GM13976 (cell line): ENCODE results near the gene WDR7.

Experiments used
- DNase-seq: peaks from one replicate; pipeline ENCODE4 v3.0.0; 2012; ENCODE audit warnings: low spot score
- in situ Hi-C: fragments of 300-500 bp; cut with MboI; formaldehyde crosslinking; loops from one replicate; pipeline ENCODE4 v1.12.0; 2022; ENCODE audit warnings: low sequenced_read_pairs, mixed read lengths, inconsistent platforms; ENCODE audit not compliant: unreplicated experiment
- TF ChIP-seq, protein P1 (sequence below): IDR thresholded peaks from 2 replicates; pipeline ENCODE4 v1.5.1; 2012; ENCODE audit warnings: borderline replicate concordance, mild to moderate bottlenecking; ENCODE audit not compliant: insufficient read depth; ENCODE audit errors: extremely low read depth, missing control alignments, control extremely low read depth

The WDR7 gene

DNA sequence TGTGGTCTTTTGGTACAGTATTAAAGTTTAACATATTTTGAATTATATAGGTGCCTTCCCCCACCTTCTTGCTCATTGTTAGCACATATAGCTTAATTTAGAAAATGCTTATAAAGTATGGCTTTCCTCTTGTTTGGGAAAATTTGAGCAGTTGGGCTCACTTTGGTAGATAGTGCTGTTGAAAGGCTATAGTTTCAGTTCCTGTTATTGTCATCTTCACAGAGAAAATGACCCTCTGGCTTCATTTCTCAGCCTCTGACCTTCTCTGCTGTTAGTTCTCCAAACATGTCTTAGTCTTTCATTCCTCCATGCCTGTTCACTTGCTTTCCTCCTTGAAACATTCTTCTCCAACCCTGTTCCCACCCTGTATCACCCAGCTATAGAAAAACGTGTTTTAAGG is 200.6 kb downstream of the WDR7 start:
- TF ChIP-seq, protein P1, sequence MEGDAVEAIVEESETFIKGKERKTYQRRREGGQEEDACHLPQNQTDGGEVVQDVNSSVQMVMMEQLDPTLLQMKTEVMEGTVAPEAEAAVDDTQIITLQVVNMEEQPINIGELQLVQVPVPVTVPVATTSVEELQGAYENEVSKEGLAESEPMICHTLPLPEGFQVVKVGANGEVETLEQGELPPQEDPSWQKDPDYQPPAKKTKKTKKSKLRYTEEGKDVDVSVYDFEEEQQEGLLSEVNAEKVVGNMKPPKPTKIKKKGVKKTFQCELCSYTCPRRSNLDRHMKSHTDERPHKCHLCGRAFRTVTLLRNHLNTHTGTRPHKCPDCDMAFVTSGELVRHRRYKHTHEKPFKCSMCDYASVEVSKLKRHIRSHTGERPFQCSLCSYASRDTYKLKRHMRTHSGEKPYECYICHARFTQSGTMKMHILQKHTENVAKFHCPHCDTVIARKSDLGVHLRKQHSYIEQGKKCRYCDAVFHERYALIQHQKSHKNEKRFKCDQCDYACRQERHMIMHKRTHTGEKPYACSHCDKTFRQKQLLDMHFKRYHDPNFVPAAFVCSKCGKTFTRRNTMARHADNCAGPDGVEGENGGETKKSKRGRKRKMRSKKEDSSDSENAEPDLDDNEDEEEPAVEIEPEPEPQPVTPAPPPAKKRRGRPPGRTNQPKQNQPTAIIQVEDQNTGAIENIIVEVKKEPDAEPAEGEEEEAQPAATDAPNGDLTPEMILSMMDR, result no peak
- in situ Hi-C loops, result loop anchor here (25.0 kb wide), 1 partner anchor 586 kb away; the partner anchor contains the start of gene ONECUT2
- peak; percentile 12 for DNase-seq

DNA sequence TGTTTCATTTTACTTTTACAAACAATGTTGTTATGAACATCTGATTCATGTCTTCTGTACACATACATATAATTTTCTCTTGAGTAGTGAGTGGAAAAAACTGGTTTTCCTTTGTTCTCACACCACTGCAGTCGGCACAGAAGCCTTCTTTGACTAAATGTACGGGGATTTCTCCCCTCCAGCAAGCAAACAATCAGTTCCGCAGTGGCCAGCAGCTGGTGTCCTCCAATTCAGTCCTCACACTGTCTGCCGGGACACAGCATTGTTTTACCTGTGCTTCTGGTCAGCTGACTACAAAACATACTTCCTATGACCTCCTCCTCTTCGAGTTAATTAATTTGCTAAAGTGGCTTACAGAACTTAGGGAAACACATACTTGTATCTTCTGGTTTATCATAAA is 202.8 kb downstream of the WDR7 start:
- TF ChIP-seq, protein P1, result no peak
- DNase-seq, result no peak
- in situ Hi-C loops, result loop anchor here (25.0 kb wide), 1 partner anchor 583 kb away; the partner anchor contains the start of gene ONECUT2

DNA sequence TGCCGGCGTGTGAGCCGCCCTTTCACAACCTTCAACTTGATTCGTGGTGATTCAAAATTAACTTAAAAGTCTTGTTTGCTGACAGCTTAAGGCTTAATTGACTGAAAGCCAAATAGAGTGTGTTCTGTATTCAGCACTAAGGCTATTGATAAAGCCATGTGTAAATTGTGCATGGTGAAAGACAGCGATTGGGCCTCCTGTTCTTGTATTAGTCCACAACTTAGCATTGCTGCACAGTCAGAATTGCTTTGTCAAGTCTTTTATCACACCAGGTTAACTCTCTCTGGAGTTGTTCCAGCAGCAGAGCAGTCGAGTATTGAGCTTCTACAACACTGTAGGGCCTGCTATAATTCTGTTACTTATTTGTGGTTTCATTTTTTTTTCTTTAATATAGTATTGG is 210.1 kb downstream of the WDR7 start:
- DNase-seq, result no peak
- TF ChIP-seq, protein P1, result no peak
- in situ Hi-C loops, result loop anchor here (25.0 kb wide), 1 partner anchor 576 kb away; the partner anchor contains the start of gene ONECUT2

DNA sequence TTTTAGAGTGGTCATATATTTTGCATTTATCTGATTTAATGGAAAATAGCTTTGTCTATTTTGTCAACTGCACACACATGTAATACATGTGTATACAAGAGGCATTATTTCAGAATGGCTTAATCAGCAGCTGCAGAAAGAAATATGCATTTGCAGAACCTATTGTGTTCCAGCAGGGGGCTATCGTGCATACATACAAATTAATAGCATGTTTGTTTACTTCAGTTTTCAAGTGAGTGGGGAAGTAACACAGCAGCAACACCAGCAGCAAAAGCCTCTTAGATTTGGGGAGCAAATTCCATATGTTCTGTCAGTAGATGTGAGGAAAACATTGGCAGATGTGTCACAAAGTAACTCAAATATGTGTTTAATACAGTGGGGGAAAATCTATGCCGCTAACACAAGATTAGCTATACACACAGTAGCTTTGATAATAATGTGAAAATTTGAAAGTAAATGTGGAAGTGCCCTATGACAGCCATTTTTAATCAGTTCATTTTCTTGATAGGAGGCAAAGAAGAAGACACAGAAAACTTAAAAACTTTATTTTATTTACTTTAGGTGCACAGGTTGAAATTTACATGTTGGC is 218.1 kb downstream of the WDR7 start:
- TF ChIP-seq, protein P1, result peak; percentile 55
- DNase-seq, result peak; percentile 11
- in situ Hi-C loops, result loop anchor here (25.0 kb wide), 1 partner anchor 568 kb away; the partner anchor contains the start of gene ONECUT2

DNA sequence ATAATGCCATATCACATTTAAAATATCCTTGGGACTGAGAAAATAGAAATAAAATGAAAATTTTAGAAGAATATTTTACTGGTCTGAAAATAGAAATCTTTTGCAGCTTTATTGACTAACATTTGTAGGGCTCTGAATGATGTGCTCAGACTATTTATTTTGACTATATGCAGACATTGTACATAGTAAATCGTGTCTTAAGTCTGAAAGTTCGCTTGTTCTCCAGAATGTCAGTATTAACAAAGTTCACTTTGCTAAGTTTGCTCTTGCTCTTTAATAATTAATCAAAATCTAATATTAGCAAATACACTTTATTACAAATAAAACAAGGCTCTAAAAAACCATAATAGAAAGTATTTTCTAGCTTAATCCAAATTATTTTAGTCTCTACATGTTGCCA is 219.8 kb downstream of the WDR7 start:
- no peak for DNase-seq
- TF ChIP-seq, protein P1, result no peak
- in situ Hi-C loops, result loop anchor here (25.0 kb wide), 1 partner anchor 566 kb away; the partner anchor contains the start of gene ONECUT2

DNA sequence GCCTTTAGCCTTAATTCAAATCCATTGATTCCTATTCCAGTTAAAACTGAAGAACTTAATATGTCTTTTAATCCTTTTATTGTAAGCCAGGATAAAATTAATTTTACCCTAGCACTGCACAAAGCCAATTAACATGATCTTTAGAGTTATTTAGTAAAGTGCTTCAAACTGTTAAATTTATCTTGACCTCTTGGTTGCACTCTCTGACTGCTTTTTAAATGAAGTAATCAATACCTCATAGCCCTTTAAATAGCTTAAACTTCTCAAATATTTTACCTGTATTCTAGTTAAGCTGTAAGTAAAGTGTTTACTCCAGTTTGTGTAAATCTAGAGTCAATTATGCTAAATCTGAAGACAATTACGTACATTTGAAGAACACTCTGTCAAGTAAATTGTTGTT is 221.0 kb downstream of the WDR7 start:
- no peak for DNase-seq
- in situ Hi-C loops, result loop anchor here (25.0 kb wide), 1 partner anchor 565 kb away; the partner anchor contains the start of gene ONECUT2
- TF ChIP-seq, protein P1, result no peak
